Type B pancreatic cell (in vitro differentiated cells): Measurements from ENCODE around the gene AOPEP. TPM values are rescaled to one million over a fixed set of nuclear protein-coding genes. Genes with fewer than 3 reads are reported as not detected.

Experiments used
- DNase-seq: peaks from one replicate; pipeline ENCODE4 v3.0.0; 2021; ENCODE audit warnings: mixed read lengths; ENCODE audit not compliant: unreplicated experiment; ENCODE audit errors: extremely low spot score
- H3K27ac Mint-ChIP-seq: 2 replicates; pipeline ENCODE4 v1.8.0; 2021; ENCODE audit warnings: mild to moderate bottlenecking, mixed read lengths
- H3K27me3 Mint-ChIP-seq: 2 replicates; pipeline ENCODE4 v1.8.0; 2021; ENCODE audit warnings: mixed read lengths
- H3K36me3 Mint-ChIP-seq: 2 replicates; pipeline ENCODE4 v1.8.0; 2021; ENCODE audit warnings: mixed read lengths
- H3K4me1 Mint-ChIP-seq: one replicate; pipeline ENCODE4 v1.8.0; 2021; ENCODE audit warnings: mixed read lengths; ENCODE audit not compliant: unreplicated experiment
- H3K4me3 Mint-ChIP-seq: 2 replicates; pipeline ENCODE4 v1.8.0; 2021; ENCODE audit warnings: mild to moderate bottlenecking, mixed read lengths
- H3K9me3 Mint-ChIP-seq: 2 replicates; pipeline ENCODE4 v1.8.0; 2021; ENCODE audit warnings: mixed read lengths
- CTCF ChIP-seq: fragments of 200-600 bp; sonication (generic); conservative IDR thresholded peaks from 2 replicates; pipeline ENCODE4 v1.5.0; 2021; ENCODE audit warnings: antibody characterized with exemption, mild to moderate bottlenecking
- total RNA-seq: library from RNA; stranded (reverse); gene quantifications from 2 replicates; pipeline ENCODE4 v1.2.1, GENCODE V29; 2021; ENCODE audit warnings: low replicate concordance

AOPEP gene
- total RNA-seq, 1 donor from 2014 or later: 89.3 TPM

- peaks cover 27% of the 10 kb centered on the region for H3K36me3 Mint-ChIP-seq
- peaks cover 35% of the 10 kb centered on the region for H3K4me1 Mint-ChIP-seq
- no peak for TF ChIP-seq CTCF
- no peaks in the 10 kb centered on the region for H3K27me3 Mint-ChIP-seq
- H3K4me3 Mint-ChIP-seq: no peak overlapping the region
- H3K9me3 Mint-ChIP-seq: no peaks in the 10 kb centered on the region
- H3K27ac Mint-ChIP-seq: peak overlapping the region; percentile 77
- DNase-seq: no peak
Observed at GRCh38 chr9:95101326-95101725, 374.8 kb downstream of the AOPEP start.

- peaks cover 26% of the 10 kb centered on the region for H3K36me3 Mint-ChIP-seq
- H3K4me1 Mint-ChIP-seq: peaks cover 35% of the 10 kb centered on the region
- no peak for DNase-seq
- peak overlapping the region; percentile 77 for H3K27ac Mint-ChIP-seq
- H3K9me3 Mint-ChIP-seq: no peaks in the 10 kb centered on the region
- no peaks in the 10 kb centered on the region for H3K27me3 Mint-ChIP-seq
- no peak for TF ChIP-seq CTCF
- H3K4me3 Mint-ChIP-seq: no peak overlapping the region
Observed at GRCh38 chr9:95102001-95102433, 375.5 kb downstream of the AOPEP start.

- DNase-seq: no peak
- H3K36me3 Mint-ChIP-seq: peaks cover 25% of the 10 kb centered on the region
- no peak overlapping the region for H3K27ac Mint-ChIP-seq
- TF ChIP-seq CTCF: no peak
- no peaks in the 10 kb centered on the region for H3K9me3 Mint-ChIP-seq
- H3K4me1 Mint-ChIP-seq: peaks cover 32% of the 10 kb centered on the region
- H3K4me3 Mint-ChIP-seq: no peak overlapping the region
- H3K27me3 Mint-ChIP-seq: no peaks in the 10 kb centered on the region
Observed at GRCh38 chr9:95102572-95102971, 376.1 kb downstream of the AOPEP start.

- H3K36me3 Mint-ChIP-seq: peaks cover 19% of the 10 kb centered on the region
- no peaks in the 10 kb centered on the region for H3K27me3 Mint-ChIP-seq
- peaks cover 24% of the 10 kb centered on the region for H3K4me1 Mint-ChIP-seq
- no peaks in the 10 kb centered on the region for H3K9me3 Mint-ChIP-seq
- DNase-seq: no peak
- no peak overlapping the region for H3K27ac Mint-ChIP-seq
- peak; percentile 30 for TF ChIP-seq CTCF
- no peak overlapping the region for H3K4me3 Mint-ChIP-seq
Observed at GRCh38 chr9:95103281-95103771, 376.8 kb downstream of the AOPEP start.

- H3K27ac Mint-ChIP-seq: no peak overlapping the region
Observed at GRCh38 chr9:95103871-95104580, 377.5 kb downstream of the AOPEP start.

More at GRCh38 chr9:95103871-95104580, 377.5 kb downstream of the AOPEP start:
- no peak for DNase-seq
- H3K36me3 Mint-ChIP-seq: peaks cover 19% of the 10 kb centered on the region
- H3K9me3 Mint-ChIP-seq: no peaks in the 10 kb centered on the region
- H3K27me3 Mint-ChIP-seq: no peaks in the 10 kb centered on the region
- H3K4me1 Mint-ChIP-seq: peaks cover 18% of the 10 kb centered on the region
- H3K4me3 Mint-ChIP-seq: no peak overlapping the region
- no peak for TF ChIP-seq CTCF
